NCI-H1105 (cell line): ENCODE results near the gene BRSK1.

Source experiments
- DNase-seq: peaks from one replicate; lab custom pipeline; 2025; lab: John Stamatoyannopoulos, UW

The BRSK1 gene

GRCh38 chr19:55283548-55284377 lies at the start of gene BRSK1:
Gene BRSK1 (plus strand): TSS chr19:55283997. CDS start chr19:55284443, 446 bp downstream.
- peak; percentile 89 for DNase-seq

- no peak for DNase-seq
Measured at GRCh38 chr19:55238030-55238429, 45.8 kb upstream of the BRSK1 start.

- no peak for DNase-seq
Measured at GRCh38 chr19:55239004-55239403, 44.8 kb upstream of the BRSK1 start.

GRCh38 chr19:55240713-55241020 lies 43.1 kb upstream of the BRSK1 start:
- DNase-seq = no peak

GRCh38 chr19:55241143-55241934 lies 42.5 kb upstream of the BRSK1 start:
- no peak for DNase-seq

- DNase-seq = no peak
Measured at GRCh38 chr19:55241935-55242464, 41.8 kb upstream of the BRSK1 start.

GRCh38 chr19:55242517-55242916 lies 41.3 kb upstream of the BRSK1 start:
- no peak for DNase-seq

GRCh38 chr19:55244004-55244680 lies 39.7 kb upstream of the BRSK1 start:
- DNase-seq = no peak

- no peak for DNase-seq
Measured at GRCh38 chr19:55245236-55245904, 38.4 kb upstream of the BRSK1 start.

GRCh38 chr19:55246462-55247451 lies 37.0 kb upstream of the BRSK1 start:
- DNase-seq = no peak

- no peak for DNase-seq
Measured at GRCh38 chr19:55247621-55248099, 36.1 kb upstream of the BRSK1 start.

- DNase-seq = no peak
Measured at GRCh38 chr19:55248166-55248675, 35.6 kb upstream of the BRSK1 start.

- no peak for DNase-seq
Measured at GRCh38 chr19:55248704-55249103, 35.1 kb upstream of the BRSK1 start.

- DNase-seq = no peak
Measured at GRCh38 chr19:55249841-55250240, 34.0 kb upstream of the BRSK1 start.

- DNase-seq = no peak
Measured at GRCh38 chr19:55250262-55251036, 33.3 kb upstream of the BRSK1 start.

GRCh38 chr19:55251341-55252081 lies 32.3 kb upstream of the BRSK1 start:
- DNase-seq = no peak

- no peak for DNase-seq
Measured at GRCh38 chr19:55252760-55253663, 30.8 kb upstream of the BRSK1 start.
